RWPE1 (cell line): ENCODE data around the gene TRIM71.

Experiments used
- CTCF ChIA-PET: fragments of 350-600 bp; sonication (Branson Sonifier 250); formaldehyde crosslinking; extraction: SDS; loops from one replicate; lab custom pipeline; 2021; lab: Yijun Ruan, JAX
- POLR2A ChIA-PET: fragments of 400-600 bp; formaldehyde crosslinking; extraction: SDS; loops from one replicate; lab custom pipeline; 2020; ENCODE audit warnings: antibody characterized with exemption; ENCODE audit not compliant: low non-redundant PET; lab: Yijun Ruan, JAX
- DNase-seq: peaks from one replicate; pipeline ENCODE4 v3.0.0; 2012; ENCODE audit warnings: low spot score
- H3K27ac ChIP-seq: fragments of 450-650 bp; 2 replicates; pipeline ENCODE4 v1.5.1; 2017
- TF ChIP-seq, protein P1 (sequence below): fragments of 450-650 bp; conservative IDR thresholded peaks from 2 replicates; pipeline ENCODE4 v1.5.1; 2017; ENCODE audit warnings: low read depth, mild to moderate bottlenecking

TRIM71 gene

GRCh38 chr3:32836601-32837000 is 18.8 kb downstream of the TRIM71 start:
- no peak overlapping the region for H3K27ac ChIP-seq
- DNase-seq, result no peak
- ChIA-PET POLR2A (no interaction called here), CTCF (no interaction called here)
- TF ChIP-seq, protein P1, sequence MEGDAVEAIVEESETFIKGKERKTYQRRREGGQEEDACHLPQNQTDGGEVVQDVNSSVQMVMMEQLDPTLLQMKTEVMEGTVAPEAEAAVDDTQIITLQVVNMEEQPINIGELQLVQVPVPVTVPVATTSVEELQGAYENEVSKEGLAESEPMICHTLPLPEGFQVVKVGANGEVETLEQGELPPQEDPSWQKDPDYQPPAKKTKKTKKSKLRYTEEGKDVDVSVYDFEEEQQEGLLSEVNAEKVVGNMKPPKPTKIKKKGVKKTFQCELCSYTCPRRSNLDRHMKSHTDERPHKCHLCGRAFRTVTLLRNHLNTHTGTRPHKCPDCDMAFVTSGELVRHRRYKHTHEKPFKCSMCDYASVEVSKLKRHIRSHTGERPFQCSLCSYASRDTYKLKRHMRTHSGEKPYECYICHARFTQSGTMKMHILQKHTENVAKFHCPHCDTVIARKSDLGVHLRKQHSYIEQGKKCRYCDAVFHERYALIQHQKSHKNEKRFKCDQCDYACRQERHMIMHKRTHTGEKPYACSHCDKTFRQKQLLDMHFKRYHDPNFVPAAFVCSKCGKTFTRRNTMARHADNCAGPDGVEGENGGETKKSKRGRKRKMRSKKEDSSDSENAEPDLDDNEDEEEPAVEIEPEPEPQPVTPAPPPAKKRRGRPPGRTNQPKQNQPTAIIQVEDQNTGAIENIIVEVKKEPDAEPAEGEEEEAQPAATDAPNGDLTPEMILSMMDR, result no peak

- no peak overlapping the region for H3K27ac ChIP-seq
- TF ChIP-seq, protein P1, result no peak
- ChIA-PET POLR2A (no interaction called here), CTCF (no interaction called here)
- DNase-seq, result no peak
These were observed 19.6 kb downstream of the TRIM71 start for GRCh38 chr3:32837366-32837765.

- no peak overlapping the region for H3K27ac ChIP-seq
- POLR2A ChIA-PET, result no interaction called here
These were observed 20.0 kb downstream of the TRIM71 start for GRCh38 chr3:32837789-32838188.

GRCh38 chr3:32839714-32840085 is 21.9 kb downstream of the TRIM71 start:
- CTCF ChIA-PET, result no interaction called here
- DNase-seq, result no peak
- no peak overlapping the region for H3K27ac ChIP-seq
- TF ChIP-seq, protein P1, result no peak
- POLR2A ChIA-PET, result no interaction called here

More at GRCh38 chr3:32837789-32838188, 20.0 kb downstream of the TRIM71 start:
- no peak for DNase-seq
- TF ChIP-seq, protein P1, result no peak
- CTCF ChIA-PET, result no interaction called here

DNA sequence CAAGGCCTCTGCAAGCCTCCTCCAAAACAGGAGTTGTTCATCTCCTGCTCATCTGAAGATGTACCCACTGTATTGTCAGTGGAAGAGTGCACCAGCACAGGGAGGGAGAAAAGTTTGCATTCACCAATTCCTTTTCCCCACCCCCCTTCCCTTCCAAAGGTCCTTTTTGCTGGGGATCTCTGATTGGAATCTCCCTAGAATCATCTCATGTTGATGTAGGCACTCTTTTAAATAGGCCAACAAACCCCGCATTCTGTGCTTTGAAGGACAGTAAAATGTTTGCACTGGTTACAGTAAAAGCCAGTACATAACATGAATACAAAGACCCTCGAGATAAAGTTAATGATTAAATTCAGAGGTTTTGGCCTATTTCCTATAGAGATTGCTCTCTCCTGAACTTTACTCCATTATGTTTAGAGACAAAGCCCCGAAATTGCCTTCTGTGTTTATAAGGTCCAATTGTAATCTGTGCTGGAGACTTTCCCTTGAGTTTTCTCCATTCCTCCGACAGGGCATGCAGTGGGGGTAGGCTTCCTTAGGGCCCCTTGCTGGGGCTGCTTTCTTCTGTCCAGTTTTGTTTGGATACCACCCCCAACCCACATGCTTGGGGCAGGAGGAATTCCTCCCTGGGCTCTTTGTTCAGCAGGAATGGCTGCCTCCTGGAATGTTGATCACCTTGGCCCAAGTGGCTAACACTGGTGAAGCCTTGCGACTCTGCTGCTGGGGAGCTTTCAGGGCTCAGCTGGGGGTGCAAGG is 22.5 kb downstream of the TRIM71 start:
- ChIA-PET CTCF (no interaction called here), POLR2A (no interaction called here)
- TF ChIP-seq, protein P1, result no peak
- H3K27ac ChIP-seq, result no peak overlapping the region
- DNase-seq, result no peak

- CTCF ChIA-PET, result no interaction called here
- H3K27ac ChIP-seq, result no peak overlapping the region
- DNase-seq, result no peak
- POLR2A ChIA-PET, result no interaction called here
- TF ChIP-seq, protein P1, result no peak
These were observed 23.5 kb downstream of the TRIM71 start for GRCh38 chr3:32841341-32841740.
